ENCODE data around the gene TAOK1.

The TAOK1 gene

GRCh38 chr17:29379084-29379991, 10.8 kb upstream of the TAOK1 start:
- no peak for DNase-seq (ENCODE audit: low read depth, low spot score)

- DNase-seq (ENCODE audit: low read depth, low spot score) = no peak
Measured at GRCh38 chr17:29383686-29384085, 6.5 kb upstream of the TAOK1 start.

GRCh38 chr17:29384901-29385300, 5.3 kb upstream of the TAOK1 start:
- DNase-seq (ENCODE audit: low read depth, low spot score) = no peak

GRCh38 chr17:29386760-29387159, 3.4 kb upstream of the TAOK1 start:
- DNase-seq (ENCODE audit: low read depth, low spot score) = no peak

GRCh38 chr17:29388937-29389336, 1.2 kb upstream of the TAOK1 start:
- DNase-seq (ENCODE audit: low read depth, low spot score) = no peak

GRCh38 chr17:29390851-29391631, 878 bp downstream of the TAOK1 start:
- DNase-seq (ENCODE audit: low read depth, low spot score) = no peak

GRCh38 chr17:29393436-29393835, 3.3 kb downstream of the TAOK1 start:
- DNase-seq (ENCODE audit: low read depth, low spot score) = no peak

- DNase-seq (ENCODE audit: low read depth, low spot score) = no peak
Measured at GRCh38 chr17:29394761-29395160, 4.6 kb downstream of the TAOK1 start.

- DNase-seq (ENCODE audit: low read depth, low spot score) = no peak
Measured at GRCh38 chr17:29396066-29396465, 5.9 kb downstream of the TAOK1 start.

- no peak for DNase-seq (ENCODE audit: low read depth, low spot score)
Measured at GRCh38 chr17:29399634-29400033, 9.5 kb downstream of the TAOK1 start.

- DNase-seq (ENCODE audit: low read depth, low spot score) = no peak
Measured at GRCh38 chr17:29400818-29401217, 10.7 kb downstream of the TAOK1 start.

- DNase-seq (ENCODE audit: low read depth, low spot score) = no peak
Measured at GRCh38 chr17:29401258-29401657, 11.1 kb downstream of the TAOK1 start.

GRCh38 chr17:29407856-29408255, 17.7 kb downstream of the TAOK1 start:
- DNase-seq (ENCODE audit: low read depth, low spot score) = no peak

GRCh38 chr17:29409963-29410362, 19.8 kb downstream of the TAOK1 start:
- no peak for DNase-seq (ENCODE audit: low read depth, low spot score)

GRCh38 chr17:29412780-29413565, 22.8 kb downstream of the TAOK1 start:
- DNase-seq (ENCODE audit: low read depth, low spot score) = no peak

- DNase-seq (ENCODE audit: low read depth, low spot score) = no peak
Measured at GRCh38 chr17:29420128-29420527, 30.0 kb downstream of the TAOK1 start.

GRCh38 chr17:29430275-29430674, 40.1 kb downstream of the TAOK1 start:
- DNase-seq (ENCODE audit: low read depth, low spot score) = no peak

- no peak for DNase-seq (ENCODE audit: low read depth, low spot score)
Measured at GRCh38 chr17:29433541-29433940, 43.4 kb downstream of the TAOK1 start.

GRCh38 chr17:29434550-29434949, 44.4 kb downstream of the TAOK1 start:
- DNase-seq (ENCODE audit: low read depth, low spot score) = no peak

- DNase-seq (ENCODE audit: low read depth, low spot score) = no peak
Measured at GRCh38 chr17:29442451-29442850, 52.3 kb downstream of the TAOK1 start.

- DNase-seq (ENCODE audit: low read depth, low spot score) = no peak
Measured at GRCh38 chr17:29443041-29443739, 53.0 kb downstream of the TAOK1 start.
